A673 (cell line): ENCODE data around the gene ERG. TPM values are rescaled to one million over a fixed set of nuclear protein-coding genes. Genes with fewer than 3 reads are reported as not detected.

Experiments
- BruUV-seq: library from RNA; stranded (reverse); fragments of 400-500 nt; replicated peaks from 2 replicates; lab custom pipeline; 2021; lab: Mats Ljungman, UMichigan
- CTCF ChIA-PET: fragments of 300-600 bp; sonication (Branson Sonifier 250); formaldehyde crosslinking; loops from one replicate; lab custom pipeline; 2022; ENCODE audit warnings: antibody characterized with exemption; lab: Charles Lee
- POLR2A ChIA-PET: fragments of 300-600 bp; sonication (Branson Sonifier 250); formaldehyde crosslinking; loops from one replicate; lab custom pipeline; 2022; ENCODE audit warnings: antibody characterized with exemption; ENCODE audit not compliant: low non-redundant PET; lab: Charles Lee
- DNase-seq: peaks from one replicate; pipeline ENCODE4 v3.0.0-alpha.2; 2015; ENCODE audit warnings: low spot score
- H3K27ac ChIP-seq: fragments of 200-600 bp; sonication (generic); 2 replicates; pipeline ENCODE4 v1.5.1; 2016; ENCODE audit warnings: mixed run types, low read depth, mild to moderate bottlenecking, mixed read lengths, antibody characterized with exemption, low read length; ENCODE audit not compliant: poor library complexity, severe bottlenecking
- H3K27me3 ChIP-seq: fragments of 200-600 bp; sonication (generic); replicated peaks from 2 replicates; pipeline ENCODE4 v1.6.1; 2017; ENCODE audit warnings: mixed run types, low read depth, mild to moderate bottlenecking, mixed read lengths, antibody characterized with exemption, low read length; ENCODE audit not compliant: insufficient read depth, poor library complexity
- H3K36me3 ChIP-seq: fragments of 200-600 bp; sonication (generic); 2 replicates; pipeline ENCODE4 v1.6.1; 2016; ENCODE audit warnings: mixed run types, mild to moderate bottlenecking, mixed read lengths, antibody characterized with exemption, low read length; ENCODE audit not compliant: insufficient read depth, poor library complexity, severe bottlenecking
- H3K4me1 ChIP-seq: fragments of 200-600 bp; sonication (generic); 2 replicates; pipeline ENCODE4 v1.6.1; 2017; ENCODE audit warnings: mixed run types, mild to moderate bottlenecking, mixed read lengths, antibody characterized with exemption, low read length; ENCODE audit not compliant: insufficient read depth, poor library complexity, severe bottlenecking
- H3K4me3 ChIP-seq: fragments of 200-600 bp; sonication (generic); 2 replicates; pipeline ENCODE4 v1.5.1; 2016; ENCODE audit warnings: low read depth, mixed run types, mild to moderate bottlenecking, mixed read lengths, low read length; ENCODE audit not compliant: poor library complexity, severe bottlenecking
- H3K9me3 ChIP-seq: fragments of 200-600 bp; sonication (generic); 2 replicates; pipeline ENCODE4 v1.6.1; 2016; ENCODE audit warnings: mixed run types, low read depth, mild to moderate bottlenecking, mixed read lengths, antibody characterized with exemption, low read length; ENCODE audit not compliant: poor library complexity, severe bottlenecking
- CTCF ChIP-seq: fragments of 300-800, 200-600 bp; sonication (generic); conservative IDR thresholded peaks from 2 replicates; pipeline ENCODE4 v1.5.1; 2017; ENCODE audit warnings: low read depth, mild to moderate bottlenecking, antibody characterized with exemption, low read length, moderate library complexity, mixed read lengths
- EZH2 ChIP-seq: fragments of 200-600 bp; sonication (generic); IDR thresholded peaks from 2 replicates; pipeline ENCODE4 v1.6.1; 2017; ENCODE audit warnings: borderline replicate concordance, low read depth, mild to moderate bottlenecking, mixed read lengths, antibody characterized with exemption, low read length; ENCODE audit not compliant: poor library complexity, severe bottlenecking
- intact Hi-C: fragments of 100-400 bp; cut with micrococcal nuclease; formaldehyde crosslinking; loops from one replicate; pipeline ENCODE4 v1.10.0; 2022; ENCODE audit not compliant: unreplicated experiment
- total RNA-seq: library from RNA; stranded (reverse); gene quantifications from 2 replicates; pipeline ENCODE4 v1.2.3, GENCODE V29; 2021

Gene ERG
- total RNA-seq, 1 experiment from 2014 or later: not detected

GRCh38 chr21:38349977-38350376 lies 148.3 kb downstream of the ERG start:
- Histone ChIP-seq H3K36me3 (no peaks in the 10 kb centered on the region), H3K27me3 (peaks cover 44% of the 10 kb centered on the region), H3K27ac (no peak overlapping the region), H3K9me3 (no peaks in the 10 kb centered on the region), H3K4me3 (no peak overlapping the region), H3K4me1 (no peaks in the 10 kb centered on the region)
- CTCF ChIA-PET: no interaction called here
- no TSS peak for BruUV-seq
- POLR2A ChIA-PET: no interaction called here
- intact Hi-C loops: loop anchor here (5.0 kb wide), 1 partner anchor 638 kb away; no protein-coding TSS in a partner anchor
- DNase-seq: no peak
- TF ChIP-seq EZH2: no peak
- no peak for TF ChIP-seq CTCF

GRCh38 chr21:38349111-38349746 lies 149.0 kb downstream of the ERG start:
- peaks cover 47% of the 10 kb centered on the region for H3K27me3 ChIP-seq
- DNase-seq: no peak
- H3K9me3 ChIP-seq: no peaks in the 10 kb centered on the region
- intact Hi-C loops: no loop called here
- no peaks in the 10 kb centered on the region for H3K36me3 ChIP-seq
- TF ChIP-seq CTCF: no peak
- TF ChIP-seq EZH2: no peak
- H3K27ac ChIP-seq: no peak overlapping the region
- BruUV-seq: no TSS peak
- POLR2A ChIA-PET: no interaction called here
- H3K4me1 ChIP-seq: no peaks in the 10 kb centered on the region
- CTCF ChIA-PET: no interaction called here
- H3K4me3 ChIP-seq: no peak overlapping the region

GRCh38 chr21:38346286-38346685 lies 152.0 kb downstream of the ERG start:
- Histone ChIP-seq H3K36me3 (no peaks in the 10 kb centered on the region), H3K4me1 (no peaks in the 10 kb centered on the region), H3K27ac (no peak overlapping the region), H3K9me3 (no peaks in the 10 kb centered on the region), H3K4me3 (no peak overlapping the region), H3K27me3 (peaks cover 49% of the 10 kb centered on the region)
- BruUV-seq: no TSS peak
- no peak for TF ChIP-seq EZH2
- TF ChIP-seq CTCF: no peak
- intact Hi-C loops: no loop called here
- POLR2A ChIA-PET: no interaction called here
- DNase-seq: no peak
- CTCF ChIA-PET: no interaction called here
